ENCODE results near the gene ACADVL. TPM values are rescaled to one million over a fixed set of nuclear protein-coding genes. Genes with fewer than 3 reads are reported as not detected.
A peak's percentile ranks its signal among the peaks of the same experiment; 100 is the strongest.

ACADVL gene
- total RNA-seq, 1 donor from 2014 or later: 281 TPM

GRCh38 chr17:7175330-7175733 lies 44.4 kb upstream of the ACADVL start:
- Mint-ChIP-seq H3K9me3 (ENCODE audit: unreplicated experiment) (no peaks in the 10 kb centered on the region), H3K4me3 (ENCODE audit: unreplicated experiment) (no peak overlapping the region), H3K36me3 (ENCODE audit: low read depth, unreplicated experiment) (no peaks in the 10 kb centered on the region), H3K27me3 (ENCODE audit: unreplicated experiment) (peaks cover 4% of the 10 kb centered on the region), H3K4me1 (ENCODE audit: unreplicated experiment) (peaks cover 9% of the 10 kb centered on the region), H3K27ac (ENCODE audit: unreplicated experiment) (no peak overlapping the region)
- no peak for DNase-seq (ENCODE audit: low spot score)
- no peak for TF ChIP-seq CTCF (IDR thresholded peaks at IDR 0.05; ENCODE audit: unreplicated experiment)

GRCh38 chr17:7176107-7176840 lies 43.5 kb upstream of the ACADVL start:
- Mint-ChIP-seq H3K27ac (ENCODE audit: unreplicated experiment) (no peak overlapping the region), H3K4me3 (ENCODE audit: unreplicated experiment) (no peak overlapping the region), H3K9me3 (ENCODE audit: unreplicated experiment) (no peaks in the 10 kb centered on the region), H3K4me1 (ENCODE audit: unreplicated experiment) (peaks cover 9% of the 10 kb centered on the region), H3K27me3 (ENCODE audit: unreplicated experiment) (peaks cover 4% of the 10 kb centered on the region), H3K36me3 (ENCODE audit: low read depth, unreplicated experiment) (no peaks in the 10 kb centered on the region)
- DNase-seq (ENCODE audit: low spot score): no peak
- no peak for TF ChIP-seq CTCF (IDR thresholded peaks at IDR 0.05; ENCODE audit: unreplicated experiment)

- peak; percentile 23 for DNase-seq (ENCODE audit: low spot score)
- Mint-ChIP-seq H3K4me3 (ENCODE audit: unreplicated experiment) (no peak overlapping the region), H3K36me3 (ENCODE audit: low read depth, unreplicated experiment) (no peaks in the 10 kb centered on the region), H3K27me3 (ENCODE audit: unreplicated experiment) (peaks cover 4% of the 10 kb centered on the region), H3K9me3 (ENCODE audit: unreplicated experiment) (no peaks in the 10 kb centered on the region), H3K27ac (ENCODE audit: unreplicated experiment) (no peak overlapping the region), H3K4me1 (ENCODE audit: unreplicated experiment) (peaks cover 9% of the 10 kb centered on the region)
- TF ChIP-seq CTCF (IDR thresholded peaks at IDR 0.05; ENCODE audit: unreplicated experiment): no peak
These were observed 42.9 kb upstream of the ACADVL start for GRCh38 chr17:7176841-7177190.

- peak overlapping the region; percentile 95 for H3K27ac Mint-ChIP-seq (ENCODE audit: unreplicated experiment)
These were observed 42.4 kb upstream of the ACADVL start for GRCh38 chr17:7177191-7177953.

More at GRCh38 chr17:7177191-7177953, 42.4 kb upstream of the ACADVL start:
- Mint-ChIP-seq H3K4me3 (ENCODE audit: unreplicated experiment) (no peak overlapping the region), H3K4me1 (ENCODE audit: unreplicated experiment) (peaks cover 9% of the 10 kb centered on the region), H3K36me3 (ENCODE audit: low read depth, unreplicated experiment) (no peaks in the 10 kb centered on the region), H3K27me3 (ENCODE audit: unreplicated experiment) (peaks cover 4% of the 10 kb centered on the region), H3K9me3 (ENCODE audit: unreplicated experiment) (no peaks in the 10 kb centered on the region)
- TF ChIP-seq CTCF (IDR thresholded peaks at IDR 0.05; ENCODE audit: unreplicated experiment): peak; percentile 68
- DNase-seq (ENCODE audit: low spot score): peak; percentile 83

All from endothelial cell (in vitro differentiated cells).